ENCODE data around the gene SYNGR2.
A peak's percentile ranks its signal among the peaks of the same experiment; 100 is the strongest.
"Not testable (repeated sequence)": the region's sequence is repeated elsewhere in the genome, so short reads cannot be mapped to it uniquely, and the experiment has no call there.

Gene SYNGR2

DNA sequence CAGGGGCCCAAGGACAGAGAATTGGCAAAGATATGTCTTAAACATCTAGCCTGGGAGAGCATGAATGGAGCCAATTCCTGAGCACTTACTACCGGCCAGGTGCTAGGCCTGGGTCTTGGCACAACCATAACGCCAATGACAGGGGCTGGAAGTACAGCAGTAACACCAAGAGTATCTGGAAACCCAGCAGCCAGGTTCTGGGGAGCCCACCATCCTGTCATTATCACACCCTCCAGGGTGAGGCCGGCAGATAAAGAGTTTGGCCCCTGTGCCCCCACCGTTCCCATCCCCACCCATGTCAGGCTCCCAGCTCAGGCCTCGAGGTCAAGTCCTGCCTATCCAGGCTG, 38.3 kb upstream of the SYNGR2 start:
- DNase-seq (ENCODE audit: low spot score): no peak

GRCh38 chr17:78130437-78131101, 37.8 kb upstream of the SYNGR2 start, which contains the start of gene TMC8:
Gene TMC8, plus strand, starts transcription at chr17:78130771. Its CDS starts 818 bp downstream, at chr17:78131589.
- peak; percentile 93 for DNase-seq (ENCODE audit: low spot score)

DNA sequence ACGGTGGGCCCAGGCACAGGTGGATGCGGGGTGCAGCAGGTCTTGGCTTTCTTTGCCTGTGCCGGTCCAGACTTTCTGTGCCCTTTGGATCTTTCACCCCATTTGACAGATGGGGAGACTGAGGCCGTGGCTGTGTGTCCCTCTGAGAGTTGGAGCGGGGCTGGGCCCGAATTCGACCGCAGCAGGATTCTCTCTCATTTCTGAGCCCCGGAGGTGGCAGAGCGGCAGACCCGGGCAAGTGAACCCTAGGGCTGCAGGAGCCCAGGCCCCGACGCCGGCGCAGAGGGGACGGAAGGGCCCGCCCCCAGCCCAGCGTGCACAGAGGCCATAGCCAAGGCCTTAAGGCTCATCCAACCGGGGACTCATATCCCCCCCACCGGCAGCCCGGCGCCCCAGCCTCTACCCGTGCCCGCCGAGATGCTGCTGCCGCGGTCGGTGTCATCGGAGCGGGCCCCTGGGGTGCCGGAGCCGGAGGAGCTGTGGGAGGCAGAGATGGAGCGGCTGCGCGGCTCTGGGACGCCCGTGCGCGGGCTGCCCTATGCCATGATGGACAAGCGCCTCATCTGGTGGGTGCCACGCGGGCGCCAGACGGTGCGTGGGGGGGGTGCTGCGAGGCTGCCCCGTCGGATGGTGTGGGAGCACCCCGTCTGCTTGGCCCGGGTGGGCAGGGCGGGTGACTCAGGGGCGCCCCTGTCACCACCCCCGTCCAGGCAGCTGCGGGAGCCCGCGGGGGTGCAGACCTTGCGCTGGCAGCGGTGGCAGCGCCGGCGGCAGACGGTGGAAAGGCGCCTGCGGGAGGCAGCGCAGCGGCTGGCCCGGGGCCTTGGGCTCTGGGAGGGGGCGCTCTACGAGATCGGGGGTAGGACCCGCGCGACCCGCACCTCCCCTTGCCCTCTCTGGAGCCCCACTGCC, 37.0 kb upstream of the SYNGR2 start:
- DNase-seq (ENCODE audit: low spot score): no peak

GRCh38 chr17:78132084-78132676, 36.2 kb upstream of the SYNGR2 start:
- DNase-seq (ENCODE audit: low spot score): peak; percentile 73

GRCh38 chr17:78132767-78133178, 35.6 kb upstream of the SYNGR2 start:
- DNase-seq (ENCODE audit: low spot score): no peak

DNA sequence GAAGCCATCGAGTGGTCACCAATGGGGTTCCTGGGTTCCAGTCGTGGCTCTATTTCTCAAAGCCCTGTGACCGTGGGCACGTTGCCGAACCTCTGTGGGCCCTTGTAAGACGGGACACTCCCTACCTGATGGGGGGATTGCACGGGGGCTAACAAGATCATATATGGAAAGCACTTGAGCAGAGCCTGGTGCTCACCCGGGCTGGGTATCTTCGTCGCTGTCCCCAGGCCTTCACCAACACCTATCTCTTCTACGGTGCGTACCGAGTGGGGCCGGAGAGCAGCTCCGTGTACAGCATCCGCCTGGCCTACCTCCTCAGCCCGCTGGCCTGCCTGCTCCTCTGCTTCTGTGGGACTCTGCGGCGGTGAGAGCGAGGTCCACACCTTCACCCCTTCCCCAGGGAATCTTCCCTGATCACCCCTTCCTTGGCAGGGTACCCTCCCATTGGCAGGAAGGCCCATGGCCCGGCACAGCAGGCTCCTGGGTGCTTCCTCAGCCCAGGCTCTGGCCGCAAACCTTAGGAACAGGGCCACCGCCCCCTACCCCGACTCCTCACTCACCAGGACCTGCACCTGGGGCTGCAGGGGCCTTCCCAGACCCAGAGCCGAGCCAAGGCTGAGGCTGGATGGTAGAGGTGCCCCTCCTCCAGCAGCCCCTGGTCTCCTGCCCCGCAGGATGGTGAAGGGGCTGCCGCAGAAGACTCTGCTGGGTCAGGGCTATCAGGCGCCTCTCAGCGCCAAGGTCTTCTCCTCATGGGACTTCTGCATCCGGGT, 35.0 kb upstream of the SYNGR2 start:
- no peak for DNase-seq (ENCODE audit: low spot score)

GRCh38 chr17:78133971-78134898, 34.1 kb upstream of the SYNGR2 start:
- peak; percentile 84 for DNase-seq (ENCODE audit: low spot score)

DNA sequence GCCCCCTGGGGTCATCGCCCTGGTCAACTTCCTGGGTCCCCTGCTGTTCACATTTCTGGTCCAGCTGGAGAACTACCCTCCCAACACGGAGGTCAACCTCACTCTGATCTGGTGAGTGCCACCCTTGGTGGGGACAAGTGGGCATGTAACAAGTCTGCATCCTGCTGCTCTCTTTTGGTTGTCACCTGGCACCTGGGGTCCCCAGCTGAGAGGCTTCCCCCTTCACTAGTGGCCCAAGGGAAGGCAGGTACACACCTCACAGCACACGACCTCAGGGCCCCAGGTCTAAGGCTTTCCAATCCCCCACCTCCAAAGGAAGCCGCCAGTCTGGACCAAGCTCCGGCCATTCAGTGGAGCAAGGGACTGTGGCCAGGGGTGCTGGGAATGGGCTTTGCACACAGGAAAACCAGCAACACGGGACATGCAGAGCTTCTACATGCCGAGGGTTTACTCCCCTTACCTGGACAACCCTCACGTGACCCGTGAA, 33.4 kb upstream of the SYNGR2 start:
- no peak for DNase-seq (ENCODE audit: low spot score)

- DNase-seq (ENCODE audit: low spot score): no peak
Measured at GRCh38 chr17:78135858-78136500, 32.4 kb upstream of the SYNGR2 start.

GRCh38 chr17:78137392-78138203, 30.8 kb upstream of the SYNGR2 start:
- peak; percentile 67 for DNase-seq (ENCODE audit: low spot score)

DNA sequence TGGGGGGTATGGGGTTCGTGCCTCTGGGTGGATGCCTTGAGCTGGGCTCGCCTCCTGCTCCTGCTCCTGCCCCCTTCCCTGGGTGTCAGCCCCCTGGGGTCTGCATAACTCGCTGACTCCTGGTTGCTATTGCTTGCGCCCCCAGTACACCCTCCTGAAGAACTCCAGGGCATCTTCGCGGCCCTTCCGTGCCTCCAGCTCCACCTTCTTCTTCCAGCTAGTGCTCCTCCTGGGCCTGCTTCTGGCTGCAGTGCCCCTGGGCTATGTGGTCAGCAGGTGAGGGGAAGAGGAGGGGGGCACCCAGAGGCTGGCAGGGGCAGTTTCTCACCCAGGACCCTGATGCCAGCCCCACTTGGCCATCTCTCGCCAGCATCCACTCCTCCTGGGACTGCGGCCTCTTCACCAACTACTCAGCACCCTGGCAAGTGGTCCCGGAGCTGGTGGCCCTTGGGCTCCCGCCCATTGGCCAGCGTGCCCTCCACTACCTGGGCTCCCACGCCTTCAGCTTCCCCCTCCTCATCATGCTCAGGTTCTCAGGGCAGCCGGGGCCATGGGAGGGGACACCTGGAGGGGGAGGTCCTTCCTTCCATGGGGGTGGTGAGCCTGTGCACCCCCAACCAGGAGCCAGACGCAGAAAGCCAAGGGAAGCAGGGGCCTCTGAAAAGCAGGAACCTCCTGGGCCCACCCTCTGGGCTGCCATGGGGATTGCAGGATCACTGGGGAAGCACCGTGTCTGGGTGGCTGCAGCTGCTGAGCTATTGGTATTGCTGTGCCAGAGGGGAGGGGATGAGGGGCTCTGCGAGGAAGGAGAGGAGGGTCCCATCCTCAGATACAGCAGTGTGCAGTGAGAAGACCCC, 29.9 kb upstream of the SYNGR2 start:
- no peak for DNase-seq (ENCODE audit: low spot score)

- not testable (repeated sequence) for DNase-seq (ENCODE audit: low spot score)
Measured at GRCh38 chr17:78139861-78140168, 28.6 kb upstream of the SYNGR2 start.

DNA sequence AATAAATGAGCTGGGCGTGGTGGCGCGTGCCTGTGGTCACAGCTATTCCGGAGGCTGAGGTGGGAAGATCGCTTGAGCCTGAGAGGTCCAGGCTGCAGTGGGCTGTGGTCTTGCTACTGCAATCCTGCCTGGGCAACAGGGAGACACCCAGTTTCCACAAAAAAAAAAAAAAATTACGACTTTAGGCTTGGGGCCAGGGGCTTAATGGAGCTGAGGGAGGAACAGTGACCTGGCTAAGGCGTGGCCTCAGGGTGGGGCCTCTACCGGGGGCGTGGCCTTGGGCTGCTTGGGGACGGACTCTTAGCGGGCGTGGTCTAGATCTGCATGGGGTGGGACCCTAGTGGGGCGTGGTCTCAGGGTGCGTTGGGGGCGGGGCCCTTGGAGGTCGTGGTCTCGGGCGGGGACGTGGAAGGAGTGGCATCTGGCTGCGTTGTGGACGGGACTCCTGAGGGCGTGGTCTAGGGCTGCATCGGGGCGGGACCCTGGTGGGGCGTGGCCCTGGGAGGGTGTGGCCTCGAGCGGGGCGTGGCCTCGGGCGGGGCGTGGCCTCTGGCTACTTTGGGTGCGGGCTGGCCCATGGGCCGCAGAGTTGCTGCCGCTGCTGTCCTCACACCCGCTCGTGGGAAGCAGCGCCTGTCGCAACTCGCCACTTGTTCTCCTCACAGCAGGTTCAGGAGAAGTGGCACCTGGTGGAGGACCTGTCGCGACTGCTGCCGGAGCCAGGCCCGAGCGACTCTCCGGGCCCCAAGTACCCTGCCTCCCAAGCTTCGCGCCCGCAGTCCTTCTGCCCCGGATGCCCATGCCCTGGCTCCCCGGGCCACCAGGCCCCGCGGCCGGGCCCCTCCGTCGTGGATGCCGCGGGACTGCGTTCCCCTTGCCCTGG, 28.0 kb upstream of the SYNGR2 start:
- peak; percentile 99 for DNase-seq (ENCODE audit: low spot score)

GRCh38 chr17:78141437-78142118, 26.8 kb upstream of the SYNGR2 start:
- DNase-seq (ENCODE audit: low spot score): no peak

DNA sequence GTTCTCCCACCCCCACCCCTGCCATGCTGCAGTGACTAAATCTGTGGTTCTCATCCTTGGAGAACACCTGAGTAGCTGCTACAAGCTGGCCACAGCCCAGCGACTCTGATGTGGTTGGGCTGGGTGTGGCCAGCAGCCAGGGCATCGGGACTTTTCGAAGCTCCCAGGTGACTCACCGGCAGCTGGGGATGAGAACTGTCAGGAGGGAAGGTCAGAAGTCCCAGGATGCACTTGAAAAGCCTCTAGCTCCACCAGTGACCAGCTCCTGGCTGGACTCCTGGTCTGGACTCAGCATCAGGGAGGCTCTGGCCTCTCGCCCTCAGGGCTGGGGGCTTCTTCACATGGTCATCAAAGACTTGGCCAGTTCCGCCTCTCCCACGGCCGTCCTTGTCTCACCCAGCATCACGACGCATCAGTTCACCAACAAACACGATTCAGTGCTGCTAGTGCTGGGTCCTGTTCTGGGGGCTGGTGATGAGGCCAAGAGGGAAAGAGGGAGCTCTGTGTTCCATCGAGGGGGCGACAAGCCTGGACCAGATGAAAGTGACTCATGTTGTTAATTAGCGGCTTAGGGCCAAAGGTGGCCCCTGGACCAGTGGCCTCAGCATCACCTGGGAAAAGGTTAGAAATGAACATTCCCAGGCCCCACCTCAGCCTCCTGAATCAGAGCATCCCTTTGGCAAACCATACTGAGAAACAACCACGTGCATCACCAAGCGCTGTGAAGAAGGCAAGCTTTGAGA, 26.1 kb upstream of the SYNGR2 start:
- no peak for DNase-seq (ENCODE audit: low spot score)
